C4-2B (cell line): ENCODE results near the gene PLXNA2.

Source experiments
- H3K27ac ChIP-seq: fragments of 450-650 bp; 2 replicates; pipeline ENCODE4 v1.5.1; 2017
- CTCF ChIP-seq: fragments of 450-650 bp; conservative IDR thresholded peaks from 2 replicates; pipeline ENCODE4 v1.5.1; 2017; ENCODE audit warnings: mild to moderate bottlenecking
- ZFX ChIP-seq: fragments of 450-650 bp; IDR thresholded peaks from 2 replicates; pipeline ENCODE4 v1.6.1; 2017

The PLXNA2 gene

GRCh38 chr1:208240662-208241355 is 3.4 kb downstream of the PLXNA2 start:
- H3K27ac ChIP-seq, result no peak overlapping the region
- TF ChIP-seq ZFX (no peak), CTCF (no peak)

GRCh38 chr1:208239473-208240381 is 4.5 kb downstream of the PLXNA2 start:
- TF ChIP-seq ZFX (no peak), CTCF (no peak)
- H3K27ac ChIP-seq, result no peak overlapping the region

GRCh38 chr1:208238710-208239472 is 5.3 kb downstream of the PLXNA2 start:
- no peak overlapping the region for H3K27ac ChIP-seq
- TF ChIP-seq ZFX (no peak), CTCF (peak; percentile 76)

GRCh38 chr1:208237241-208237640 is 6.9 kb downstream of the PLXNA2 start:
- TF ChIP-seq CTCF (no peak), ZFX (no peak)
- H3K27ac ChIP-seq, result no peak overlapping the region

GRCh38 chr1:208235982-208236761 is 8.0 kb downstream of the PLXNA2 start:
- TF ChIP-seq CTCF (no peak), ZFX (no peak)
- H3K27ac ChIP-seq, result no peak overlapping the region

- no peak overlapping the region for H3K27ac ChIP-seq
- TF ChIP-seq CTCF (no peak), ZFX (no peak)
These were observed 8.7 kb downstream of the PLXNA2 start for GRCh38 chr1:208235356-208235981.
